GM18909 (cell line): ENCODE data around the gene IPO11.
A peak's percentile ranks its signal among the peaks of the same experiment; 100 is the strongest.
"Not testable (repeated sequence)": the region's sequence is repeated elsewhere in the genome, so short reads cannot be mapped to it uniquely, and the experiment has no call there.

ENCODE experiments used
- ATAC-seq: cut with Tn5 transposase; IDR thresholded peaks from one replicate; pipeline ENCODE4 v1.9.1; 2021; ENCODE audit warnings: mild to moderate bottlenecking; ENCODE audit not compliant: unreplicated experiment, poor library complexity

Gene IPO11

GRCh38 chr5:62508760-62509159 is 96.2 kb downstream of the IPO11 start:
- ATAC-seq: not testable (repeated sequence)

- no peak for ATAC-seq
Observed at GRCh38 chr5:62509806-62510205, 97.2 kb downstream of the IPO11 start.

- not testable (repeated sequence) for ATAC-seq
Observed at GRCh38 chr5:62513085-62513484, 100.5 kb downstream of the IPO11 start.

GRCh38 chr5:62514510-62515119 is 102.1 kb downstream of the IPO11 start:
- ATAC-seq: no peak

- ATAC-seq: not testable (repeated sequence)
Observed at GRCh38 chr5:62520812-62521211, 108.2 kb downstream of the IPO11 start.

- ATAC-seq: peak; percentile 61
Observed at GRCh38 chr5:62521319-62521718, 108.8 kb downstream of the IPO11 start.

DNA sequence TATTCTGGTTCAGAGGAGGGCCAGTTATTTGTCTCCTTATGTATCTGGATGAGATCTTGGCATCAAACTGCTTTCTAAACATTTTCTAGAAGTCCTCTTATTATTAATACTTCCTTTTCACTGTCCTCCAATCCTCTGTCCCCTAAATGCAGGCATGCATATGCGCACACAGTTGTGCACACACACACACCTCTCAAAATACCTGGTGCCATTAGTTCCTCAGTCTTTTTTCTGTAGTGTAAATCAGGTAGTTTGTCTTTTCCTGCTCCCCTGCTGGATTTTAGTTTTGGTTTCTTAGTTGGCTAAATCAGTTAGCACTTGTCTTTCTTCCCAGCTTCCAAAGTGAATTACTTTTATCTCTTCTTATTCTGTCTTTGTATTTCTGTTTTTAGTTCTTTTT is 110.2 kb downstream of the IPO11 start:
- no peak for ATAC-seq

- ATAC-seq: no peak
Observed at GRCh38 chr5:62533597-62533996, 121.0 kb downstream of the IPO11 start.

GRCh38 chr5:62534461-62535236 is 122.1 kb downstream of the IPO11 start:
- no peak for ATAC-seq

GRCh38 chr5:62536232-62536631 is 123.7 kb downstream of the IPO11 start:
- no peak for ATAC-seq

GRCh38 chr5:62536783-62537182 is 124.2 kb downstream of the IPO11 start:
- no peak for ATAC-seq

DNA sequence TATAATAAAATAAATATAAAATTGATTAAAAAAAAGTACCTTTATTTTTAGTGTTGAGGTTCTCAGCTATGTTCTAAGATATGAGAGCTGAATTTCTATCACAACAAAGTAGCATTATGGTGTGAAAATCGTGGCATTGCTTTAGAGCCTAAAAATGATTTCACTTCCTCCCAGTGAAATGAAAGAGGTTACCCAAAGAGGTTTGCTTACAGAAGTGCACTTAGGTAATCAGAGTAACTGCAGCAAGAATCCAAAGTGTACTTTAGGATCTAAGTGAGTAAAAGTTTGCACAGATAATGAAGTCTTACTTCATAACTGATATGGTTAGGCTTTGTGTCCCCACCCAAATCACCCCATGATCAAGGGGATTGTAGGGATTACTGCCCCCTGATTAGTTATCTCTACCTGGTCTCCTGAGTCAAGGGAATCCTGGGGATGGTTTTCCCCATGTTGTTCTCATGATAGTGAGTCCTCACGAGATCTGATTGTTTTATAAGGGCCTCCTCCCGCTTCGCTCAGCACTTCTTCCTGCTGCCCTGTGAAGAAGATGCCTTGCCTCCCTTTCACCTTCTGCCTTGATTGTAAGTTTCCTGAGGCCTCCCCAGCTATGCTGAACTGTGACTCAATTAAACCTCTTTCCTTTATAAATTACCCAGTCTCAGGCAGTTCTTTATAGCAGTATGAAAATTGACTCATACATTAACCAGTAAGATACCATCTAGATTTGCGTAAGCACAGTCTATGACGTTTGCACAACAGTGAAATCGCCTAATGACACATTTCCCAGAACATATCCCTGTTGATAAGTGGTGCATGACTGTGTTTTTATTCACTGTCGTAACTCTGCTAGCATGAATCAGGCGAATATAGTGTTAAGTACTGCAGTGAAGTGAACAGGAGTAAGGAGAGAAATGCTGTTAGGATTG is 125.7 kb downstream of the IPO11 start:
- ATAC-seq: peak; percentile 71

DNA sequence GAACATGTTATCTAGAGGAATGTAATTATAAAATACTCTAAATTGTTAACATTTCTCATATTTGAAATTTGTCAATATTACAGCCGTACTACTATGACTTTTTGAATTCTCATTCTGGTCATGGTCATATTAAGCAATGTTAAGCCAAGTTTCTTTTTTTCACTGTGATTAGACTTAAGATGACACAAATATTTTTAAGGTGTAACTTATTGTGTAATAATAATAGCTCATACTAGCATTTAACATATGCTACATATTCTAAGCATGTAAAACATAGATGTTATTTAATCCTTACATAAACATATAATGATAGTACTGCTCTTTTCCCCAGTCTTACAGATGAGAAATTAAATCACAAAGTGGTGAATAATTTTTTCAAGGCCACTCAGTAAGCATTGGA is 130.2 kb downstream of the IPO11 start:
- no peak for ATAC-seq

- ATAC-seq: no peak
Observed at GRCh38 chr5:62547945-62548630, 135.5 kb downstream of the IPO11 start.

DNA sequence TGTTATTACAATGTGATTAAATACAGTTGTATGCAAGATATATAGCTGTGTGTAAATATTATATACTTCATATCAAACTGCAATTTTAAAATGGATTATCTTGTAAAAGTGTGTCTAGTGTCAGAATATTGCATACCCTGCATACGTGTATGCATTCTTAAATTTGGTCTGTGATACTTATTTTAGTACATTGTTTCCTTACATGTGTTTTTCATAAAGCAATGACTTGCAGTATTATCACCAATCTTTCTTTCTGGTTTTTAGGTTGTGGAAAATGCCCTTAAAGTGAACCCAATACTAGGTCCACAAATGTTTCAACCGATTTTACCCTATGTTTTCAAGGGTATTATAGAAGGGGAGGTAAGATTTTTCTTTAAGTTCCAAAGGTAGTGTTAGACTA is 137.5 kb downstream of the IPO11 start:
- no peak for ATAC-seq

DNA sequence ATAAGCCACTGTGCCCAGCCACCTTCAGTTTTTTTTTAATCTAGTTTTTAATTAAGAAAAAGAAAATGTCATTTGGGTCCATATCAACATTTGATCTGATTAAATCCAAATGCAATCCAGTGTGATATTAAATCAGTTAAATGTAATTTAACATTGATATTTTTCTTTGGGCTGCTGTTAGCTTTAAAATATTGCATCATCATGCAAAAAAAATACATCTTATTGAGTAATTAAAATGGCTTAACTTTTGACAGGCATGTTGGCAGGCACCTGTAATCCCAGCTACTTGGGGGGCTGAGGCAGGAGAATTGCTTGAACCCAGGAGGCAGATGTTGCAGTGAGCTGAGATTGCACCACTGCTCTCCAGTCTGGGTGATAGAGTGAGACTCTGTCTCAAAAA is 143.4 kb downstream of the IPO11 start:
- ATAC-seq: no peak

DNA sequence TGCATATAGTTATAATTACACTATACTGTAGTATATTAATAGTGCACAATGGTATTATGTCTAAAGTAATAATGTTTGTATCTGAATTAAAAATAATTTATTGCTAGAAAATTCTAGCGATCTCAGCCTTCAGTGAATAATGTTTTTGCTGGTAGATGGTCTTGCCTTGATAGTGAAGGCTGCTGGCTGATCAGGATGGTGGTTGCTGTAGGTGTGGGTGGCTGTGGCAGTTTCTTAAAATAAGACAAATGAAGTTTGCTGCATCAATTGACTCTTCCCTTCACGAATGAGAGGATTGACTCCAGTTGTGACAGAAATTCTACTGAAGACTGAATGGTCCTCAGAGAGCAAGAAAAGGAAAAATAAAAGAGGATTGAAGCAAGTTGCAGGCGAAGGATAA is 146.4 kb downstream of the IPO11 start:
- ATAC-seq: no peak

- no peak for ATAC-seq
Observed at GRCh38 chr5:62560786-62561185, 148.2 kb downstream of the IPO11 start.

DNA sequence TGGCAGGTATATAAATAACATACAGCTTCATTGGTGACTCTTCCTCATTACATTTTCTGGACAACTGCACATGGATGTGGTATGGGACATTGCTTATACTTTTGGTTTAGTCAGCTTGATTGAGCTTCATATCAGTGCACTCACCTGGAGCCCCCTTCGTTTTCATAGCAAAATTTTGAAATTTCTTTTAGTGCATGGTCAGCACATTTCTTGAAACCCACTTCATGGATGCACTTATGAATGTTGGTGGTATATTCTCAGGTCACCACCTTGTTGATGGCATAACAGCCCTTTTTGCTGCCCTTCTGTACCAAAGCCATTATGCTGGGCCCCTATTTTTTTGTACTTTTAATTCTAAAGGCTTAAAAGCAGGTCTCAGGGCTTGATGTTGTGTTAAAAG is 149.3 kb downstream of the IPO11 start:
- ATAC-seq: no peak

DNA sequence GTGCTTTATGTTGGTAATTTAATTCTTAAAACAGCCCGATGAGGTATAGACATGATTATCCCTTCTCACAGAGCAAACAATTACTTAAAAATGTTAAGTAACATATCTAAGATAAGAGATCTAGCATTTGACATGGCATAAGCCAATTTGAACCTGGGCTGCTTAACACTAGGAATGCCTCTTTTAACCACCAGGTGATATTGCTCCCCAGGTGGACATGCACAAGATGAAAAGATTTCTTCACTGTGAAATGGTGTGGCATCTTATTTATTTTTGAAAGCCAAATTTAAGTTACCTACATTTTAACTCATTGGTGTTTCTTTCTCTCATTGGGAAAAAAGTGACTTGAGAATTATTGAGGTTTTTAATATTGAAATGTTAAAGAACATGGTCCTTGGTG is 150.3 kb downstream of the IPO11 start:
- ATAC-seq: no peak
